Bronchial epithelial cell (primary cell): ENCODE data around the gene CYP4F2. TPM values are rescaled to one million over a fixed set of nuclear protein-coding genes. Genes with fewer than 3 reads are reported as not detected.
"Not testable (repeated sequence)": the region's sequence is repeated elsewhere in the genome, so short reads cannot be mapped to it uniquely, and the experiment has no call there.

Experiments
- DNase-seq: peaks from one replicate; pipeline ENCODE4 v3.0.0-alpha.2; 2010; ENCODE audit warnings: low read depth
- FAIRE-seq: peaks from 2 replicates; lab custom pipeline; 2011; peaks lifted over from hg19 to GRCh38; lab: Jason Lieb, UNC
- H3K27me3 ChIP-seq: 2 replicates; pipeline ENCODE4 v1.5.1; 2011; ENCODE audit warnings: low read length; ENCODE audit not compliant: control insufficient read depth, insufficient read depth
- H3K36me3 ChIP-seq: 2 replicates; pipeline ENCODE4 v1.5.1; 2011; ENCODE audit warnings: low read length; ENCODE audit not compliant: control insufficient read depth, insufficient read depth
- H3K4me3 ChIP-seq: 2 replicates; pipeline ENCODE4 v1.5.1; 2011; ENCODE audit warnings: mild to moderate bottlenecking, low read depth, low read length, control low read depth
- total RNA-seq: library from RNA; depleted of rRNA; stranded (reverse); fragments of >200 nt; gene quantifications from 2 replicates; pipeline ENCODE4 v1.2.1, GENCODE V29; 2014
- TF ChIP-seq, protein P1 (sequence below): IDR thresholded peaks from 2 replicates; pipeline ENCODE4 v1.5.1; 2011; ENCODE audit warnings: mild to moderate bottlenecking, moderate library complexity, low read length, control low read depth, inconsistent platforms; ENCODE audit not compliant: insufficient read depth, severe bottlenecking

CYP4F2 gene
- total RNA-seq, 1 donor from 2014 or later = under 0.01 TPM

DNA sequence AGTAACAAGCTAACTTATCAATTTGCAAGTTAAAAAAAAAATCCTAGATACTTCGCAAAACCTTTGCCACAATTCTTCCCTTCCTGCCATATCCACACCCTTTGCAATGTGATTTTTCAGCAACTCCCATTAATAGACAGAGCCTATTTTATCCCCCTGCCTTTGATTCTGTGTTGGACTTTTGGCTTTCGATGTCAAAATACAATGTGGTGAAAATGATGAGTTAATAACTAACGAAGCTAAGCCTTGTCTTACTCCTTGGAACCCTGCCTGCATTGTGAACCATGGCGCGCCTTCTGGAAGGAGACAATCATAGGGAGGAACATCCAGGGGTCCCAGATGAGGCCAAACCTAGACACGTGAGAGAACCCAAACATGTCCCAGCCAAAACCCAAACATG is 6.4 kb downstream of the CYP4F2 start:
- H3K4me3 ChIP-seq = no peak overlapping the region
- no peaks in the 10 kb centered on the region for H3K27me3 ChIP-seq
- FAIRE-seq (no peak), DNase-seq (no peak)
- H3K36me3 ChIP-seq = no peaks in the 10 kb centered on the region
- TF ChIP-seq, protein P1, sequence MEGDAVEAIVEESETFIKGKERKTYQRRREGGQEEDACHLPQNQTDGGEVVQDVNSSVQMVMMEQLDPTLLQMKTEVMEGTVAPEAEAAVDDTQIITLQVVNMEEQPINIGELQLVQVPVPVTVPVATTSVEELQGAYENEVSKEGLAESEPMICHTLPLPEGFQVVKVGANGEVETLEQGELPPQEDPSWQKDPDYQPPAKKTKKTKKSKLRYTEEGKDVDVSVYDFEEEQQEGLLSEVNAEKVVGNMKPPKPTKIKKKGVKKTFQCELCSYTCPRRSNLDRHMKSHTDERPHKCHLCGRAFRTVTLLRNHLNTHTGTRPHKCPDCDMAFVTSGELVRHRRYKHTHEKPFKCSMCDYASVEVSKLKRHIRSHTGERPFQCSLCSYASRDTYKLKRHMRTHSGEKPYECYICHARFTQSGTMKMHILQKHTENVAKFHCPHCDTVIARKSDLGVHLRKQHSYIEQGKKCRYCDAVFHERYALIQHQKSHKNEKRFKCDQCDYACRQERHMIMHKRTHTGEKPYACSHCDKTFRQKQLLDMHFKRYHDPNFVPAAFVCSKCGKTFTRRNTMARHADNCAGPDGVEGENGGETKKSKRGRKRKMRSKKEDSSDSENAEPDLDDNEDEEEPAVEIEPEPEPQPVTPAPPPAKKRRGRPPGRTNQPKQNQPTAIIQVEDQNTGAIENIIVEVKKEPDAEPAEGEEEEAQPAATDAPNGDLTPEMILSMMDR = no peak

DNA sequence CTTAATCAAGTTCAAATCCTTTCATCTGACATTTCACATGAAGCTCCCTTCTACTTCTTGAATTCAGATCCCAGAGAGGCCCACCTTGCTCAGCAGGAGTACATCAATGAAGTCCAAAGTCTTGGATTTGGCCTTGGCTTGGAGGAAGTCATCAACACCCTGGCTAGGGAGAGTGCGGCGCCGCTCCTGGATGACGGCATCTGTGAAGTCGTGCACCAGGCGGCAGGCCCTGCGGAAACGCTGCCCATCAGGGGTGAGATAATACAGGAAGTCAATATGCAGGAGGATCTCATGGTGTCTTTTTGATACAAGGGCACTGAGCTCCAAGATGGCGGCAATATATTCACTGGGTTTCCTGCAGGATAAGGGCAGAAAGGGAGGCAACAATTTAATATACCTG is 8.5 kb downstream of the CYP4F2 start:
- not testable (repeated sequence) for DNase-seq

DNA sequence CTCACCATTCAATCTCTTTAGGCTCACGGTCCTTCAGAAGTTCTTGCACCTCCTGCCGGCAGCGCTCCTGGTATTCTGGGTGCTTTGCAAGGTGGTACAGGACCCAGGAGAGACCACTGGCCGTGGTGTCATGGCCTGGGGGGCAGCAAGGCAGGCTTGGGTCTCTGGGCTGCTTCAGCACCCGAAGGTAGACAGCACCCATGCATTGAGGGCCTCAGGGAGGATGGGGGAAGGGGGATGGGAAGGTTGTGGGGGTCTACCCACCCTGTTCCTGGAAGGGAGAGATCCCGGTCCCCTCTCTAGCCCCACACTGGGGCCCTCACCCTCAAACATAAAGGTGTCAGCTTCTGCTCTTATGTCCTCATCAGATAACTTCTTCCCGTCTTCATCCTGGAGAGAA is 12.0 kb downstream of the CYP4F2 start:
- no peaks in the 10 kb centered on the region for H3K27me3 ChIP-seq
- DNase-seq (no peak), FAIRE-seq (no peak)
- no peak overlapping the region for H3K4me3 ChIP-seq
- TF ChIP-seq, protein P1 = no peak
- no peaks in the 10 kb centered on the region for H3K36me3 ChIP-seq

More for the DNA sequence above, 8.5 kb downstream of the CYP4F2 start:
- FAIRE-seq, H3K4me3 ChIP-seq, H3K27me3 ChIP-seq, H3K36me3 ChIP-seq: not testable (repeated sequence)

DNA sequence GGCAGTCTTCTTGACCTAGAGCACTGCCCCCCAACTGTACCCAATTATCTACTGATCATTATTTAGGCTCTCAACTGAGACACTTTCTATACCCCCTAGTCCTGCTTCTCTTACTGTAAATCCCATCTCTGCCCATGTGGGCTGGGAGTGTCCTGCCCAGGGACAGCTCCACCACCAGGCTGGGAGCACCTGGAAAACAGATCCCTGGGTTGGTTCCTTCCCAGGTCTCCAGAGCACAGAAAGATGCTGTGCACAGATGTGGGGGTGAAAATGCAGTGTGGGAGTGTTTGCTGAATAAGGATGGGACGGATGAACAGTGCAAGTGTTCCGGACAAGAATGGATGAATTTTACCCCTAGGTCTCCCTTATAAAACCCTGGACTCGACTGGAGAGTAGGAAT is 12.7 kb downstream of the CYP4F2 start:
- H3K27me3 ChIP-seq = no peaks in the 10 kb centered on the region
- H3K36me3 ChIP-seq = no peaks in the 10 kb centered on the region
- H3K4me3 ChIP-seq = no peak overlapping the region
- TF ChIP-seq, protein P1 = no peak
- no peak for FAIRE-seq
- DNase-seq = no peak

DNA sequence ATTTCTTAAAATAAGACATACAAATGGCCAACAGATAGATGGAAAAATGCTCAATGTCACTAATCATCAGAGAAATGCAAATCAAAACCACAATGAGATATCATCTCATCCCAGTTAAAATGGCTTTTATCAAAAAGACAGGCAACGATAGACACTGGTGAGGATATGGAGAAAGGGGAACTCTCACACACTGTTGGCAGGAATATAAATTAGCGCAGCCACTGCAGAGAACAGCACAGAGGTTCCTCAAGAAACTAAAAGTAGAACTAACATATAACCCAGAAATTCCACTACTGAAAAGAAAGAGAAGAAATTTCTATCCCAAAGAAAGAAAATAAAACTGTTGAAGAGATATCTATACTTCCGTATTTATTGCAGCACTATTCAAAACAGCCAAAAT is 14.5 kb downstream of the CYP4F2 start:
- FAIRE-seq, H3K36me3 ChIP-seq, DNase-seq, H3K27me3 ChIP-seq, H3K4me3 ChIP-seq: not testable (repeated sequence)

DNA sequence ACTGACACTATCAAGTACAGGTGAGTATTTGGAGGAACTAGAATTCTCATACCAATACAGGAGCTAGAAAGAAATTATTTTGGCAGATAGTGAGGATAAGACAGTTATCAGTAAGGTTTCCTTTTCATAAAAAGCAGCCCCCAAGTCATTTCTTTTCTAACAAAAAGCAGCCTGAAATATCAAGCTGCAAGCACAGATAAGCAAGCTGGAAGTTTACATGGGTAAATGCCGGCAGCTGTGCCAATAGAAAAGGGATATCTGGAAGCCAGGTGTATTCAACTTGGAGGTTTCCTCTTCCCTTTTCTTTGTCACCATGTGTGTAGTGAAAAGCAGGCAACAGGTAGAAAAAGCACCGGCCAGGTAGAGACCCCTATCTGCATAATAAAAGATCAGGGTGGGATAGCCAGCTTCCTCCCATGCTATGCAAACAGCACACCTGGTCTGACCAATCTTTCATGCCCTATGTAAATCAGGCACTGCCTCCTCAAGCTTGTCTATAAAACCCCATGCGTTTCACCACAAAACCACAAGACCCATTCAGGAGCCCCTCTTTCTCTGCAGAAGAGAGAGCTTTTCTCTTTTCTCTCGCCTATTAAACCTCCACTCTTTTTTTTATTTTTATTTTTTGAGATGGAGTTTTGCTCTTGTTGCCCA is 22.9 kb downstream of the CYP4F2 start:
- Histone ChIP-seq H3K36me3 (no peaks in the 10 kb centered on the region), H3K27me3 (no peaks in the 10 kb centered on the region), H3K4me3 (no peak overlapping the region)
- no peak for FAIRE-seq
- TF ChIP-seq, protein P1 = no peak
- no peak for DNase-seq

DNA sequence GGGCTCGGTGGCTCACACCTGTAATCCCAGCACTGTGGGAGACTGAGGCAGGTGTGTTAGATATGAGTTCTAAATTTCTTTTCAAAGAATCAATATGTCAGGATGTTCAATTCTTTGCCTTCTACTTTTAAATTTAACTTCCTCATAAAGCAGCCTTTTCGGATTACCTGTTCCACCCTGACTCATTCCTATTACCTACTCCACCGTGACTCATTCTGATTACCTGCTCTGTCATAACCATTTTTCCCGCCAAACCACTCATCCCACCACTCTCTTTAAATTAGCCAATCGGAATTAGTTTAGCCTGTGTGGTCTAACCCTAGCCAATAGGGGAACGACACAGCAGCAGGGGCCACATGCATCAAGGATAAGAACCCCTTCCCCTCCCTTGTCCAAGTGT is 24.1 kb downstream of the CYP4F2 start:
- not testable (repeated sequence) for H3K36me3 ChIP-seq, H3K27me3 ChIP-seq, H3K4me3 ChIP-seq, FAIRE-seq
- peak; percentile 83 for DNase-seq
